HG03432 (cell line): Measurements from ENCODE around the gene TRAF2.
A peak's percentile ranks its signal among the peaks of the same experiment; 100 is the strongest.
"Not testable (repeated sequence)": the region's sequence is repeated elsewhere in the genome, so short reads cannot be mapped to it uniquely, and the experiment has no call there.

ENCODE experiments used
- ATAC-seq: cut with Tn5 transposase; IDR thresholded peaks from one replicate; pipeline ENCODE4 v1.9.1; 2021; ENCODE audit warnings: mild to moderate bottlenecking, moderate library complexity; ENCODE audit not compliant: unreplicated experiment

The TRAF2 gene

GRCh38 chr9:136876476-136876875 is 9.8 kb upstream of the TRAF2 start:
- no peak for ATAC-seq

DNA sequence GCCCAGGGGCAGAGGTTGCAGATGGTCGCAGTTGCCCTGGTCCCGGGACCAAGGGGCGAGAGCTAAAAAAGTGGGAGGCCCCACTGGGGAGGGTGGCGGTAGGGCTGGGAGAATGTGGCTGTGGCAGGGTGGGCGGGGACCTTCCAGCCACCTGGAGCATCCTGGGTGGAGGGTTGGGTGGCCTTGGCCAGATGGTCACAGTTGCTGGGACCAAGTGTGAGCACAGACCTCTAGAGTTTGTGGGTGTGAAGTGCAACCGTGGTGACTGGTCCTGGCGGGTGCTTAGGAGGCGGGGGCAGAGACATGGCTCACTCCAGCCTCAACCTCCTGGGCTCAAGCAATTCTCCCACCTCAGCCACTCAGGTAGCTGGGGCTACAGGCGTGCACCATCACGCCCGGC is 5.7 kb upstream of the TRAF2 start:
- ATAC-seq: no peak

DNA sequence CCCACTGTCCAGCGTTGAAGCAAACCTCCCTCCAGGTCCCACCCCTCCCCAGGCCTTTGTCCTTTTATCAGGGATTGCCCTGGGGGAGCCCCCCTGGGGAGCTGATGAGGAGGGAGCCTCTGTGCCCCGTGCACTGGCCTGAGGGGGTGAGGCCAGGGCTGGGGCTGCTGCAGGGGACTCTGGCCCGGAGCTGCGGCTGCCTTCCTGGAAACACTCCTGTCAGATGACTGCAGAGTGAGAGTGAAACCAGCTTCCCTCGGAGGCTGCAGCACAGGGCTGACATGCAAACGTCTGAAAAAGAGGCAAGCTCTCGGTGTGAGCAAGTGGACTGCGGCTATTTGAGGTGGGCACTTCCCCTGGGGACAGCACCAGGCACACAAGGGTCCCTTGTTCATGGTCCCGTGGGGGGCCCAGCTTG is 4.6 kb upstream of the TRAF2 start:
- ATAC-seq: peak; percentile 24

DNA sequence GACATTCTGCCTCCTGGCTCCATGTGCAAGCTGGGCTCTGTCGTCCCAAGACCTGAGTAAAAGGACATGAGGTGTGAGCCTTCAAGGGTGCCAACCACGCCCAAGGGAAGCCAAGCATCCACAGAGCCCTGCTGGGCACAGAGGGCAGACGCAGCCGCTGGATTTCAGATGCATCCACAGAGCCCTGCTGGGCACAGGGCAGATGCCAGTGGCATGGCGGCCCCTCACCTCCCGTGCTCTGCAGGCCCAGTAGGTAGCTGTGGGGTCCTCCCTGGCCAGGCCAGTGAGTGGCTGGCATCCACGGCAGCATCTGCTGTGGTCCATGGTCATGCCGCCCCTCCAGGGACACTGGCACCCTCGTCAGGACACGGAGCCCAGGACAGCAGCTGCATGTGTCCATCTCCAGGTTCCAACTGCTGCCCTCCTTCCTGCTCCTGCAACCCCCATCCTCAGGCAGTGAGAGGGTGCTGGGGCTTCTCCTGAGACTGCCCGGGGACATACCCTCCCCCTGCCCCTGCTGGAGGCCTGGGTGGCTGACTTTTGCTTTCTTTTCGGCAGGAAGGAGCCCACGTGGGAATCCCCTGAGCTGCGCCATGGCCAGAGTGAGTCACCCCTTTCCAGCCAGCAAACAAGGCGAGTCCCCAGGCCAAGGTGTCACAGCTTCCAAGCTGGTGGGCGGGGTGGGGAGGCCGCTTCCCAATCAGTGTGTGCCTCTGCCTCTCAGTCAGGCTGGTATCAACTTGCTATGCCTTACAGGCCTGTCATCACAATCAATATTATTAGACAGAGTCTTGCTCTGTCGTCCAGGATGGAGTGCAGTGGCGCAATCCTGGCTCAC is 4.0 kb upstream of the TRAF2 start:
- ATAC-seq: peak; percentile 37

DNA sequence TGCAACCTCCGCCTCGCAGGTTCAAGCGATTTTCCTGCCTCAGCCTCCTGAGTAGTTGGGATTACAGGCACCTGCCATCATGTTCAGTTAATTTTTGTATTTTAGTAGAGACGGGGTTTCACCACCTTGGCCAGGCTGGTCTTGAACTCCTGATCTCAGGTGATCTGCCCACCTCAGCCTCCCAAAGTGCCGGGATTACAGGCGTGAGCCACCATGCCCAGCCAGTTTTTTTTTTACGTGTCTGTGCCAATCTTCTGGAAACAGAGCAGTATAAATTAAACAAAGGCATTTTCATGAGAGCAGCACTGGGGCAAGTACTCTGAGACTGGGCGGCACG is 3.4 kb upstream of the TRAF2 start:
- not testable (repeated sequence) for ATAC-seq

GRCh38 chr9:136883670-136884069 is 2.6 kb upstream of the TRAF2 start:
- ATAC-seq: not testable (repeated sequence)

DNA sequence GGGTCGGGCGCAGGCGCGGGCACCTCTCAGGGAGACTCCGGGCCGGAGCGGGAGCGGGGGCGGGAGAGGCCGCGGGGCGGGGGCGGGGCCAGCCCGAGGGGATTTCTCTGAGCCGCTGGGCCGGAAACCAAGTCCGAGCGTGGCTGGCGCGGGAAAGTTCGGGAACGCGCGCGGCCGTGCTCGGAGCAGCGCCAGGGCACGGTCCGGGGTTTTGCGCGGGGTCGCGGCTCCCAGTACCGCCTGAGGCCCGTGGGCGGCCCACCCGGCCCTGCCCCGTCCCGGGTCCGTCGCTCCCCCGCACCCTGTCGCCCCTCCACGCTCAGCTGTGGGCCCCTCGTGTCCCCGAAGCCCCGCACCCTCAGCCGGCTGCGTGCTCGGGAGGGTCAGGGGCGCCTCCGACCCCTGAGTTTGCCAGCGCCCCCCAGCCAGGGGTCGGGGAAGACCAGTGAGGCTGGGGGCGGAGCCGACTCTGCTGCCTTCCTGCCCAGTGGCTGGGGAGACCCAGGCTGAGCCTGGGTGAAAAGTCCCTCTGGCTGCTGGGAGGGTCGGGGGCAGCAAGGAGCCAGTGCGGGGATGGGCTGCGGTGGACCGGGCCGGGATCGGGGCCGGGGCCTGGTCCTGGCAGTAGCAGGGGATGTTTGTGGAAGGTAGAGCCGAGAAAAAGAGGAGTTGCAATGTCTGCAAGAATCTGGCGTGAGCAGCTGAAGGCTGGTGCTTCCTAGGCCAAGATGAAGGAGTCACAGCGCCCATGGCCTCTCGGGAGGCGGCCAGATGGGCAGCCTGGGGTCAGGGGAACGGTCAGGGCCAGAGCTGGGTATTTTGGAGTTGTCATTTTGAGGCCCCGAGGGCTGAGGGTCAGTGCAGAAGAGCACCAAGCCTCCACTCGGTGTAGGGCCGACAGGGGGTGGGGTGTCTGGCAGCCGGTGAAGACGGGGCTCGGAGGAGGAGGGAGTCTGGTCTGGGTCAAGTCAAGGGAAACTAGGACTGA is 588 bp downstream of the TRAF2 start:
- peak; percentile 32 for ATAC-seq

DNA sequence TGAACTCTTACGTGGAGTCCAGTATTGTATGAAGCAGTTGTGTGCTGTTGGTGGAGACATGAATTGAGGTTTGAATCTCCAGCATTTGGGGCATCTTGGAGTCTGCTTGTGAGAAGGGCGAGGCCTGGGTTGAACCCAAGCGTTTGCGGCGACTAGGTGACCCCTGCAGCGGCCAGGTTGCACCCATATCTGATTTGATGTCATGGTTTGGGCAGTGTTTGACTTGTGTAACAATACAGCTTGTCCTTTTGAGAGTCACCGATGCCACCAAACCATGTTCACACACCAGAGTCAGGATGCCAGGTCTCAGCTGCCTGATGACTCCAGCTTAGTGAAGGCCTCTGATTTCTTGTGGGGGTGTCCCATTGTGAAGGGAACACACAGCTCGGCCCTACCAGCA is 2.1 kb downstream of the TRAF2 start:
- no peak for ATAC-seq

DNA sequence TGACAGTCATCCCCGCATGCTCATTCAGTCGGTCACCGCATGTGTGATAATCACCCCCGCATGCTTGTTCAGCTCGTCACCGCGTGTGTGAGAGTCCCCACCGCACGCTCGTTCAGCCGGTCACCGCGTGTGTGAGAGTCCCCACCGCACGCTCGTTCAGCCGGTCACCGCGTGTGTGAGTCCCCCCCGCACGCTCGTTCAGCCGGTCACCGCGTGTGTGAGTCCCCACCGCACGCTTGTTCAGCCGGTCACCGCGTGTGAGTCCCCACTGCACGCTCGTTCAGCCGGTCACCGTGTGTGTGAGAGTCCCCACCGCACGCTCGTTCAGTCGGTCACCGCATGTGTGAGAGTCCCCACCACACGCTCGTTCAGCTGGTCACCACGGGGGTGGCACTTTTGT is 3.5 kb downstream of the TRAF2 start:
- no peak for ATAC-seq

- ATAC-seq: no peak
Observed at GRCh38 chr9:136890661-136891060, 4.3 kb downstream of the TRAF2 start.

DNA sequence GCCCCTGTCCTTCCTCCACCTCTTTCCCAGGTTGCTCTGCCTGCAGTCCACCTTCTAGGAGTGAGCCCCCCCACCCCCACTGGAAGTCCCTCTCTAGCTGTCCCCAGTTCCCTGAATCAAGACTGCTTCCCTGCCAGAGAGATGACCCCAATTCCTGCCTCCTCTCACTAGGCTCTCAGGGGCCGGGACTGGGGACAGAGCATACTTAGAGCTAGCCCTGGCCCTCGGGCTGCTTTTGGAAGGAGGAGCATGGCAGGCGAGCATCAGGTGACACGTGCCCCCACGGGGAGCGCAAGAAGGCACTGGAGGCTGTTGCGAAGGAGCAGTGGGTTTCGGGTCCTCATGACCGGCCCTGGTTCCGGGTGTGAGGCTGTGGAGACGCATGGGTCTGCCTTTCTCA is 9.7 kb downstream of the TRAF2 start:
- no peak for ATAC-seq

DNA sequence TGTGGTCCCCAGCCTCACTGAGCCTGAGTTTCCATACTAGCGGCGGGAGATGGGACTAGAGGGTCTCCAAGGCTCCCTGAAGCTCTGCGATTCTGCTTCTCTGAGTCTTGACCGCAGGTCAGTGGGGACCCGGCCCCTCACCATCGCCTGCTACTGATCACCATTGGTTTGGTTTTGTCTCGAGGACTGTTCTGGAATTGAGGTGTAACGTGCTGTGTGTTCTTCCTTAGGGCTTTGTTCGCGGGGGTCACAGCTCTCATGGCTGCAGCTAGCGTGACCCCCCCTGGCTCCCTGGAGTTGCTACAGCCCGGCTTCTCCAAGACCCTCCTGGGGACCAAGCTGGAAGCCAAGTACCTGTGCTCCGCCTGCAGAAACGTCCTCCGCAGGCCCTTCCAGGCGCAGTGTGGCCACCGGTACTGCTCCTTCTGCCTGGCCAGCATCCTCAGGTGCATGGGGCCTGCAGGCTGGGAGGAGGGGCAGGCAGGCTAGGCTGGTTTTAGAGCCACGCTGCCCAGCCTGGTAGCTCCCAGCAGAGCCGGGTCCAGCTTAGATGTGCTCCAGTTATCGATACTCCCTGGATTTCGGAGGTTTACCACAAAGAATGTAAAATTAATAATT is 12.3 kb downstream of the TRAF2 start:
- no peak for ATAC-seq

- ATAC-seq: no peak
Observed at GRCh38 chr9:136899196-136899595, 12.9 kb downstream of the TRAF2 start.

DNA sequence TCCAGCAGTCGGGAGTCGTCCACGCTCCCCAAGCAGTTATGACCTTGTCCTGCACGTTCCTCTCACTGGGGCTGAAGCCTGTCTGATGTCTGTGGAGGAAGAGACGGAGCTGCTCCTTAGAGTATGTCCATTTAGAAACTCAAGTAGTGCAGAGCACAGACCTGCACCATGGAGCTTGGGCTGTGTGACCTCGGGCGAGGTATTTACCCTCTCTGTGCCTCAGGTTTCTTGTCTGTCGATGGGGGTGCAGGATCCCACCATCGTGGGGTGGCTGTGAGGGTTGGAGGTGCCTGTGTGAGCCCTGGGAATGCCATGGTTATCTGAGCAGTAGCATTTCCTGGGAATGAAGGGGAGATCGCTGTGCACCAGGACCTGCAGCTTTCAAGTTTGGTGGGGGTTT is 14.2 kb downstream of the TRAF2 start:
- ATAC-seq: no peak

DNA sequence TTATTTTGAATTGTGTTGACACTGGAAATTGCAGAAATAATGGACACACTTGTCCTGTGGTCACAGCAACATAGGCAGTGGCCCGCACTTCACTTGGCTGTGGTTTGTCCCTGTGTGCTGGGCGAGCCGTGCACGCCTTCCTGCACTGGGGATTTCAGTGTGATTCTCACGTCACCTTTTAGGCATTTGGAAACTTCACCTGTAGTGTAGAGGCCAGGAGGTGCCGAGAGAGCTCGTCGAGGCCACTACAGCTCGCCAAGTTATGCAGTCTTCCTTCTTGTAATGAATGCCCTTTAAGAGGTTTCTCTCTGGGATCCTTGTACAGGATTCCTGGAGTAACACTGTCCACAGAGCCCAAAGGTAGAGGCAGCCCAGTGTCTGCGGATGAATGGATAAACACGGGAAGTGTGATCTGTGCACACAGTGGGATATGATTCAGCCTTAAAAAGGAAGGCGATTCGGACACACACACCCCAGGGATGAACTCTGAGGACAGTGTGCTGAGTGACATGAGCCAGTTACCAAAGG is 14.7 kb downstream of the TRAF2 start:
- ATAC-seq: no peak

GRCh38 chr9:136901516-136902258 is 15.4 kb downstream of the TRAF2 start:
- ATAC-seq: peak; percentile 60

GRCh38 chr9:136902259-136902821 is 16.0 kb downstream of the TRAF2 start:
- peak; percentile 72 for ATAC-seq

GRCh38 chr9:136903041-136903554 is 16.8 kb downstream of the TRAF2 start:
- ATAC-seq: no peak

DNA sequence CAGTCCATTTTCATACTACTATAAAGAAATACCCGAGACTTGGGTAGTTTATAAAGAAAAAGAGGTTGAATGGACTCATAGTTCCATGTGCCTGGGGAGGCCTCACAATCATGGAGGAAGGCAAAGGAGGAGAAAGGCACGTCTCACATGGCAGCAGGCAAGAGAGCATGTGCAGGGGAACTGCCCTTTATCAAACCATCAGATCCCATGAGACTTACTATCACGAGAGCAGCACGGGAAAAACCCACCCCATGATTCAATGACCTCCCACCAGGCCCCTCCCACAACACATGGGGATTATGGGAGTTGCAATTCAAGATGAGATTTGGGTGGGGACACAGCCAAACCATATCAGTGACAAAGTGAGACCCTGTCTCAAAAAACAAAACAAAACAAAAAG is 19.9 kb downstream of the TRAF2 start:
- no peak for ATAC-seq
